ENCODE results near the gene ICA1.

- TF ChIP-seq, protein P1, sequence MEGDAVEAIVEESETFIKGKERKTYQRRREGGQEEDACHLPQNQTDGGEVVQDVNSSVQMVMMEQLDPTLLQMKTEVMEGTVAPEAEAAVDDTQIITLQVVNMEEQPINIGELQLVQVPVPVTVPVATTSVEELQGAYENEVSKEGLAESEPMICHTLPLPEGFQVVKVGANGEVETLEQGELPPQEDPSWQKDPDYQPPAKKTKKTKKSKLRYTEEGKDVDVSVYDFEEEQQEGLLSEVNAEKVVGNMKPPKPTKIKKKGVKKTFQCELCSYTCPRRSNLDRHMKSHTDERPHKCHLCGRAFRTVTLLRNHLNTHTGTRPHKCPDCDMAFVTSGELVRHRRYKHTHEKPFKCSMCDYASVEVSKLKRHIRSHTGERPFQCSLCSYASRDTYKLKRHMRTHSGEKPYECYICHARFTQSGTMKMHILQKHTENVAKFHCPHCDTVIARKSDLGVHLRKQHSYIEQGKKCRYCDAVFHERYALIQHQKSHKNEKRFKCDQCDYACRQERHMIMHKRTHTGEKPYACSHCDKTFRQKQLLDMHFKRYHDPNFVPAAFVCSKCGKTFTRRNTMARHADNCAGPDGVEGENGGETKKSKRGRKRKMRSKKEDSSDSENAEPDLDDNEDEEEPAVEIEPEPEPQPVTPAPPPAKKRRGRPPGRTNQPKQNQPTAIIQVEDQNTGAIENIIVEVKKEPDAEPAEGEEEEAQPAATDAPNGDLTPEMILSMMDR (IDR thresholded peaks at IDR 0.05 in 4 of 5, conservative IDR thresholded peaks at IDR 0.05 in 1 of 5), result no peak
- no peak for TF ChIP-seq POLR2A (IDR thresholded peaks at IDR 0.05)
Measured at GRCh38 chr7:8141070-8141469, 120.9 kb downstream of the ICA1 start.

Measured in gastrocnemius medialis (tissue), 4 donors.